ENCODE data around the gene CIRBP.

The CIRBP gene

DNA sequence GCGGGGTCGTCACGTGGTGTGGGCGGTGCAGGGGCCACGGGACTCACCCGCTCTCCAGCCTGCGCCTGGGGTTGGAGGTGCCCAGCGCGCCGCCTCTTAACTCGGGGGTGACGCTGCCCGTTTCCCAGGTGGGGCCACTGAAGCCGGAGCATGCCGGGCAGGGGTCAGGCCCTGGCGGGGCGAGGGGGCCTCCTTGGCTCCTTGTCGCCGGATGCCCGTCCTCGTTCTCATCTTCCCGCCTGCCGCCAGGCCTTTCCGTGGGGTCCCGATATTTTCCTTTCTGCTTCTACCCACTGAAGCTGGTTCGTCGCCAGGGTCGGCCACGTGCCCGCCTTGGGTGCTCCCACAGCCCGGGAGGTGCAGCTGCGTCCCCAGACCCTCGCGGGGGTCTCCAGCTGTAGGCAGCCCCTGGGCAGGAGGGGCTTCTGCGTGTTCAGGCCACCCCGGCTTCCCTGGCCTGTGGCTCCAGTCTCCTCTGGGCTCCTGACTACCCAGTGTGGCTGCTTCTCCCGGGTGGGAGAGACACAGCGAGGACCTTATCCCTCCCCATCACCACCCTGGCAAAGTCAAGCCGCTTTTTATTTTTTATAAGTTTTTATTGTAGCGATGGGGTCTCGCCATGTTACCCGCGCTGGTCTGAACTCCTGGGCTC lies 7.0 kb downstream of the CIRBP start:
- H3K4me3 ChIP-seq (ENCODE audit: low read depth, low read length), result peak overlapping the region; percentile 91
- TF ChIP-seq, protein P1, sequence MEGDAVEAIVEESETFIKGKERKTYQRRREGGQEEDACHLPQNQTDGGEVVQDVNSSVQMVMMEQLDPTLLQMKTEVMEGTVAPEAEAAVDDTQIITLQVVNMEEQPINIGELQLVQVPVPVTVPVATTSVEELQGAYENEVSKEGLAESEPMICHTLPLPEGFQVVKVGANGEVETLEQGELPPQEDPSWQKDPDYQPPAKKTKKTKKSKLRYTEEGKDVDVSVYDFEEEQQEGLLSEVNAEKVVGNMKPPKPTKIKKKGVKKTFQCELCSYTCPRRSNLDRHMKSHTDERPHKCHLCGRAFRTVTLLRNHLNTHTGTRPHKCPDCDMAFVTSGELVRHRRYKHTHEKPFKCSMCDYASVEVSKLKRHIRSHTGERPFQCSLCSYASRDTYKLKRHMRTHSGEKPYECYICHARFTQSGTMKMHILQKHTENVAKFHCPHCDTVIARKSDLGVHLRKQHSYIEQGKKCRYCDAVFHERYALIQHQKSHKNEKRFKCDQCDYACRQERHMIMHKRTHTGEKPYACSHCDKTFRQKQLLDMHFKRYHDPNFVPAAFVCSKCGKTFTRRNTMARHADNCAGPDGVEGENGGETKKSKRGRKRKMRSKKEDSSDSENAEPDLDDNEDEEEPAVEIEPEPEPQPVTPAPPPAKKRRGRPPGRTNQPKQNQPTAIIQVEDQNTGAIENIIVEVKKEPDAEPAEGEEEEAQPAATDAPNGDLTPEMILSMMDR (IDR thresholded peaks at IDR 0.05; ENCODE audit: control insufficient read depth, extremely low read depth, insufficient read depth), result no peak
- DNase-seq (ENCODE audit: low read depth), result no peak

DNA sequence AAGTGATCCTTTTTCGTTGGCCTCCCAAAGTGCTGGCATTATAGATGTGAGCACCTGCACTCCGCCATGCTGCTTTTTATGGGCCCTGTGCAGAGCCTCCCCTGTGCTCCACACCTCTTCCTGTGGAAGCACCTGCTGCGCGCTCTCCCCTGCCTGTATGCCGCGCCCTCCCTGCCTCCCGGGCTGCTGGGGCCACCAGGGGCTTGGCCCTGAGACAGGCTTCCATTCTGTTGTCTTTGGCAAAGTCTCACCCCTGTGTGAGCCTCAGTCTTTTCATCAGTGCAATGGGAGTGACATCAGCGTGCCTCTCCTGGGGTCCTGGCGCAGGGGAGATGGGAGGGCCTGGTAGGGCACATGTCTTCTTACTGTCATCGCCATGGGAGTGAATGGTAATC lies 7.5 kb downstream of the CIRBP start:
- H3K4me3 ChIP-seq (ENCODE audit: low read depth, low read length), result peak overlapping the region; percentile 91
- TF ChIP-seq, protein P1 (IDR thresholded peaks at IDR 0.05; ENCODE audit: control insufficient read depth, extremely low read depth, insufficient read depth), result no peak
- no peak for DNase-seq (ENCODE audit: low read depth)

DNA sequence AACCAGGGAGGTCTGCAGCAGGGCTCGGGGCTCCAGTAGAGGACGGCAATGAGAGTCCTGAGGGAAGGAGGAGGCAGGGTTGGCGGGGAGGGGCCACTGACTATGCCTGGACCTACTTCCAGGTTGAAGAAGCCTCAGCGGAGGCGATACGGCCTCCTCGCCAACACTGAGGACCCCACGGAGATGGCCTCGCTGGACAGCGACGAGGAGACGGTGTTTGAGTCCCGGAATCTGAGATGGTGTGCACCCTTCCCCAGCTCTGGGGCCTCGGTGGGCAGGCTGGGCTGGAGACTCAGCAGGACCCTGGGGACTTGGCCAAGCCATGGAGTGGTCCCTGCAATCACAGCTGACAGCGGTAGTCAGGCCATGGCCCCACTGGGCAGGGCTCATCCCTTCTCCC lies 7.9 kb downstream of the CIRBP start:
- DNase-seq (ENCODE audit: low read depth), result no peak
- TF ChIP-seq, protein P1 (IDR thresholded peaks at IDR 0.05; ENCODE audit: control insufficient read depth, extremely low read depth, insufficient read depth), result no peak
- H3K4me3 ChIP-seq (ENCODE audit: low read depth, low read length), result peak overlapping the region; percentile 91

DNA sequence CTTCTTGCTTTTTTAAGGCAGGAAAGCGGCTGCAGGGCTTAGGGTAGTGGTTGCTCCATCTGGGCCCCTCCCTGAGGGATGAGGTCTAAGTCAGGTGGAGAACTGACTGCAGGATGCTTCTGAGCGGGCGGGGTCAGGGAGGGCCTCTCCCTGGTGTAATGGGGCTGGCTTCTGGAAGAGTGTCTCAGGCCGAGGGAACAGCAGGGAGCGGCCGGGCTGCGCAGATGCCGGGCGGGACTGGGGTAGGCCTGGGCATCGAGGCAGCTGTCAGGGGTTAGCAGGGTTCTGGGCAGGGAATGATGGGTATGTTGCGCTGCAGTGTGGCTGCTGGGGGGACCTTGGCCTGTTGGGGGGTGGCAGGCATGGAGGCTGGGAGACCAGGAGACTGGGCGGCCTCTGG lies 8.9 kb downstream of the CIRBP start:
- no peak overlapping the region for H3K4me3 ChIP-seq (ENCODE audit: low read depth, low read length)
- no peak for DNase-seq (ENCODE audit: low read depth)
- TF ChIP-seq, protein P1 (IDR thresholded peaks at IDR 0.05; ENCODE audit: control insufficient read depth, extremely low read depth, insufficient read depth), result no peak

DNA sequence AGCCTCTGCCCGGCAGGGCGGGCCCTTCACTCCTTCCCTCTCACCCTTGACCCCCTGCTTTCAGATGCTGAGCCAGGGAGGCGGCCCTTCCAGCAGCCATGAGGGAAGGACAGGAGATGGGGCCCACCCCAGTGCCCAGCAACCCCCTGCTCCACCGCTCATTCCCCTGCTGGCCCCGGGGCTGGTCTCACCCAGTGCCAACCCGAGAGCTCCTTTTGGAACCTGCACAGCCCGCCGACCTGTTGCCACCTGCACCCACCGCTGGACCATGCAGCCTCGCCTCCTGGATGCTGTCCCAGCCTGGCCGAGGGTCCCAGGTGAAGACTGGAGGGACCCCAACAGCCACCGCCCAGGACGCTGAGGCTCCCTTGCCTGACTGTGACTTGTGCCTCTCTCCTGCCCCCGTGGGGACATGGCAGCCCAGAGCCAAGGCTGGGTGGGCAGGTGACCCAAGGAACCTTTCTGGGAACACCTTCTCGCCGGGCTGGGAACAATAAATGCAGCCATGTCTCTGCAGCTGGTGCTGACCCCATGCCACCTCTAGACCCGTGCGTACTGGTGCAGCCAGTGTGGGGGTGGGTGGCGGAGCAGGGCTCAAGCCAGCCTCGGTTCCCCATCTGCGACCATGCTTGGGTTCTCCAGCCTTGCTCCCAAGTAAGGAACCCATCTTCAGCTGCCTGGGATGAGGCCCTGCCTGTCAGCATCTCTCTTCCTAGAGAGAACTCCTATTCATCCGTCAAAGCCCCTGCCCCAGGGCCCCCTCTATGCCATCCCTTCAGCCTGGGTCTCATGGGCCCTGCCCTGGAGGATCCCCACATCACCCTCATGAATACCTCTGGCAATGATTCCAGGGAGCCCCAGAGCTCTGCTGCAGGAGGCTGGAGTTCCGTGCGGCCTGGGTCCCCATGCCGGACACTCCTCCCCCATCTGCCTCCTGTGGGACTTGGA lies 9.9 kb downstream of the CIRBP start:
- TF ChIP-seq, protein P1 (IDR thresholded peaks at IDR 0.05; ENCODE audit: control insufficient read depth, extremely low read depth, insufficient read depth), result no peak
- no peak overlapping the region for H3K4me3 ChIP-seq (ENCODE audit: low read depth, low read length)
- DNase-seq (ENCODE audit: low read depth), result no peak

DNA sequence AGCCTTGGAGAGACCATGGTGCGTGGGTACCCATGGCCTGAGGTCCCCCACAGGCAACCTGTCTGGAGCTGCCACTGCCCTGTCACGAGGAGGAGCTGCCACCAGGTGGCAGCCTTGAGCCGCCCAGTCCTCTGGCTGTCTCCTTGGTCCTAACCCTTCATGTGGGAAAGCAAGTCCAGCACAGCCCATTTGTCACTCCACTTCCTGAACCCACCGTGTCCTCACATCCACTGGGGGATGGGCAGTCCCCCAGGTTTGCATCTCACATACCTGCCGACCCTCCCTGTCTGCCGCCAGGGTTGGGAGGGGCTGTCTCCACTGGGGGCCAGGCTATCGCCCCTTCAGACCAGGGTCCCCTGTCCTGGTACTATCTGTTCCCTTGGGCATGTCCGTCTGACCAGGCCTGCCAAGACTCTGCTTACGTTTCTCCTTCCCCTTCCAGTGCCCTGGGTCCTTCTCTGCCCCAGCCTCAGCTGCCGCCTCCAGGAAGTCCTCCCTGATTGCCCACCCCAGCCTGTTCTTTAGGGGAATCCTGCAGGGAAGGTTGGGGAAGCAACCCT lies 10.7 kb downstream of the CIRBP start:
- TF ChIP-seq, protein P1 (IDR thresholded peaks at IDR 0.05; ENCODE audit: control insufficient read depth, extremely low read depth, insufficient read depth), result peak; percentile 91
- DNase-seq (ENCODE audit: low read depth), result no peak
- H3K4me3 ChIP-seq (ENCODE audit: low read depth, low read length), result no peak overlapping the region
